H4 (cell line): ENCODE results near the gene ANO6. TPM values are rescaled to one million over a fixed set of nuclear protein-coding genes. Genes with fewer than 3 reads are reported as not detected.
"Not testable (repeated sequence)": the region's sequence is repeated elsewhere in the genome, so short reads cannot be mapped to it uniquely, and the experiment has no call there.

ENCODE experiments used
- DNase-seq: peaks from one replicate; pipeline ENCODE4 v3.0.0-alpha.2; 2015; ENCODE audit warnings: low spot score
- total RNA-seq: library from RNA; depleted of rRNA; stranded (reverse); fragments of >200 nt; shearing (Covaris generic); gene quantifications from 2 replicates; pipeline ENCODE4 v1.2.3, GENCODE V29; 2014

ANO6 gene
- total RNA-seq, 1 experiment from 2014 or later: 37.6 TPM

GRCh38 chr12:45213107-45213506 lies 2.8 kb upstream of the ANO6 start:
- DNase-seq: no peak

DNA sequence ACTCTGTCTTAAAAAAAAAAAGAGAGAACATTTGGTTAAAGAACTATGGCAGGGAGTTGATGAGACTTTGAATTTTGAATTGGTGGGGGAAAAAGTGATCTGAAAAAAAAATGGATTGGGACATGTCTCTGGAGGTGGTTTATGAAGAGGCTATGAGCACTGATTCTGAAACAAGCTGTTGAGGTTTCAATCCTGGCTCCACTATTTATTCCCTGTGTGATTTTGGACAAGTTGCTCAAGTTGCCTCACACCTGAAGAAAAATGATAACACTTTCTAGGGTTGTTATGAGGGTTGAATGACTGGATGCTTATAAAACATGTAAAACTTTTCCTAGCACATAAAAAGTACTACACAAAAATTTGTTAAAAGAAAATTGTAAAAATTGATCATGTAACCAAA lies 1.8 kb upstream of the ANO6 start:
- DNase-seq: no peak

GRCh38 chr12:45214749-45215418 lies 1.0 kb upstream of the ANO6 start:
- DNase-seq: no peak

- no peak for DNase-seq
These were observed 511 bp downstream of the ANO6 start for GRCh38 chr12:45216230-45216982.

DNA sequence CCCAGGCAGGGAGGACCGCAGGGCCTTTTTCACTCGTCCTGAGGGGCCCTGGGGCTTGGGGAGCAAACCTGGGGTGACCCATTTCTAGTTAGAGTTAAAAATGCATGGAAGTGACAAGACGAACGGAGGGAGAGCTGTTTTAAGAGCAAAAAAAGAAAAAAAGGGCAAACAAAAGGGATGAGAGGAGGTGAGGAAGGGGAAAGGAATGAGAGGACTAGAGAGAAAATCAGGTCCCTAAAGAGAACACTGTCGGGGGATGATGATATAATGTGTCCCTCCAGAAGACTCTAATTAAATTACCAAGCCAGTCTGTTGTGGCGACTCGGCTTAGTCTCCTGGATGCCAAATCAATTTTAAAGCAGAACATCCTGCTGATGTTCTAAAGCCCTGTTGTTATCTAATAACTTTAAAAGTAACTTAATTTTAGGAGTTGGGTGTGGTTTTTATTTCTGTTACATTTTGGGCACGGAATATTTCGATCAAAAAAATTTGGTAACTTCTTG lies 1.1 kb downstream of the ANO6 start:
- no peak for DNase-seq

GRCh38 chr12:45217846-45218245 lies 2.0 kb downstream of the ANO6 start:
- DNase-seq: no peak

GRCh38 chr12:45219621-45220020 lies 3.7 kb downstream of the ANO6 start:
- no peak for DNase-seq

- no peak for DNase-seq
These were observed 4.6 kb downstream of the ANO6 start for GRCh38 chr12:45220363-45220931.

DNA sequence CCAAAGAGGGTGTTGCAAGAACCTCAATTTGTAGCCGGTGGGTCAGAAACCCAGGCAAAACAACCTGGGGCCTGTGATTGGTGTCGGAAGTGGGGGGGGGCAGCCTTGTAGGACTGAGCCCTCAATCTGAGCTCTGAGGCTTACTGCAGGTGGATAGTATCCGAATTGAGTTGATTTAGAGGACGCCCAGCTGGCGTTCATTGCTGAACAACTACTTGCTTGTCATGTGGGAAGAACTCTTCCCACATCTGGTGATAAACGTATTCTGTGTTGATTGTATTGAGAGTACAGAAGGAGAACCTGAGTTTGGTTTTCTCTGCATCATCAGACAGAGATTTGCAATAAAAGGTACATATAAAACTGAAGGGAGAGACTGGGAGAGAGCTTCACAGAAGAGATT lies 5.1 kb downstream of the ANO6 start:
- DNase-seq: no peak

- DNase-seq: no peak
These were observed 8.0 kb downstream of the ANO6 start for GRCh38 chr12:45223868-45224267.

GRCh38 chr12:45224311-45224710 lies 8.4 kb downstream of the ANO6 start:
- DNase-seq: no peak

GRCh38 chr12:45226021-45226420 lies 10.1 kb downstream of the ANO6 start:
- no peak for DNase-seq

GRCh38 chr12:45227316-45228067 lies 11.6 kb downstream of the ANO6 start:
- DNase-seq: no peak

DNA sequence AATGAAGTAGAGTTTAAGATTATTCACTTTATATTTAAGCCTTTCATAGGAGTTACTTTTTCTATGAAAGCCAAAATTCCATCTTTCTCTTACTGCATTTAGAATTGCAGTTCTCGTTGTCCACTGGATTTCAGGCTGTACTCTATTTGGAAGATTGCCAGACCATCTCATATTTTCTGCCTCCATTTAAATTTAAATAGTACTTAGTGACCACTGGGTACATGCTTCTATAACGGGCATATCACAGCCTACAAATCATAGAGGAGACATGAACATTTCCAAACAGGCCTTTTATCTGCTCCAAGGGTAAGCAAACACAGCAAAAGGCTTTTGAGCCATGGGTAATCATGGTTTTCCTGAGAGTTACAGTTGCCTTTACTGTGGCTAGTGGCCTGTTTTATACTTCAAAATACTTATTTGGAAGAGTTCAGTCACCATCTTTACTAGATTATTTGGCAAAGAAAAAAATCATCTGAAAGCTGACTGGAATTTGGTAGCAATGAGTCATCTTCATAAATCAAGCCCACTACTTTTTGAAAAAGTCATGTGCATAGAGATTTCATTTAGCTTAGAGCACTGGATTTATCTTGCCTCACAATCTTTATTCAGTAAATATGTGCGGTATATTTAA lies 15.7 kb downstream of the ANO6 start:
- peak; percentile 18 for DNase-seq

- no peak for DNase-seq
These were observed 16.4 kb downstream of the ANO6 start for GRCh38 chr12:45232146-45232755.

GRCh38 chr12:45232756-45233372 lies 17.0 kb downstream of the ANO6 start:
- DNase-seq: peak; percentile 94

DNA sequence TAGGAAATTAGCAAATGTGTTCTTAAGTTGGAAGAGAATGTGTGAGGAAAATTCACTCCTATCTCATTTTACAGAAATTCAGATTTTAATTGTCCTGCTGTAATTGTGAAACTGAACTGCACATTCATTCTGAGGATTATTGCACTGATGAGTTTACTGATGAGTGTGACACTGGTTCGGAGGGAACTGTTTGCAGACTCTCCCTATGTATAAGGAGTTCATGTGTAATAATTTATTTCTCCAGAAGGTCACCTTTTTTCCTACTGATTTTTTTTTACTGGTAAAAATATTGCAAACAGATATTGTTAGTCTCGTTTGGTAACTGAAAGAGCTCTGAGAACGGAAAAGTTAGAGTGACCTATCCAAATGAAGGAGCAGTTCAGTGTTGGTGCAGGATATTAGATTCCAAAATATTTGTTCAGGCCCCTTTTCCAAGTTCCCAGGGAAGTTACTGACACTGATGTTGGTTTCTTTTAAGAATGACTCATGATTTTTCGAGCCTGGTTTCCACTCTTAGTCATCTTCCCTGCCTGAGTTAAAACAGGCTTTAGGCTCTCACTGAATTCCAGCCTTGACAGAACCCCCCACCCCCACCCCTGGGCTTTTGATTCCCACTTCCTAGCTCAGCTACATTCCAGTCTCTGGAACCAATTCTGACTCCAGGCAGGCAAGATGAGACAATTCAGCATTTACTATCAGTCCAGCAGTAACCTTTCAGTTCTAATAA lies 18.4 kb downstream of the ANO6 start:
- peak; percentile 94 for DNase-seq

DNA sequence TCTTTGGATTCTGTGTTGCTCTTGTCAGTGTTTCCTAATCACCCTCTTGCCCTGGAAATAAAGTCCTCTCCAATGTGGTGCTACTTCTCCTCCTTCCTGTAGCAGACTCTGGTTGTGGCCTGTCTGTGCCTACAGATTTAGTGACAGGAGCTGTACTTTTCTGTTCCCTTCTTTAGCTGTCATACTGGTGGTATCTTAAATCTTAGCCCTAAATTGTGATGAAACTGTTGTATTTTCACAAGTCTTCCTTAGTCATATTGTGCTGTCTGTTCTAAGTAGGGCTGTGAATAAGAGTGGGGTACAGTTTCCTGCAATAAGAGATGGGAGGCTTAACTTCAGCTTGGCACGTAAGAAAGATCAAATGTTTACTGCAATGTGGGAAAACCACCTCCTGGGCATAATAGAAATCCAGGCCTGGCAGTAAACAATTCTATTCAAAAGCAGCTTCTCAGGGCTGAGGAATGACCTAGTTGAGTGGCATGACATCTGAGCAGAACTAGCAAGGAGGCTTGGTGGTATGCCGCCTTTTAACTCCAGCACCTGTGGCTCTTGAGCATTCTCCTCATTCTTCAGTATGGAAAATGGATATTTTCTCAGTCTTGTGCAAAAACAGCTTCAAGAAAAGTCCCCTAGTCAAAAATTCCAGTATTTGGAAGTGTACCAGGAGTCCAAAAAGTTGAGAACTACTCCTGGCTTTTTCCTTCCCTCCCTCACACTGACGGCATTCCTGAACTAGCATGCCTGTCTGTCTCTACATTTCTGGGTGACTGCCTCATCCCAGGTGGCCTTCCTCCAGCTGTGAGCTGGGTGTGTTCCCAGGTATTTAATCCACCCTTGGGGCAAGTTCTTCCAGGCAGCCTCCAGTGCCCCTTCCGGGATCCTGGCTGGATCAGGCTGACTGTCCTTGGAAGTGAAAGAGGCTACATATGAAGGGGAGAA lies 19.5 kb downstream of the ANO6 start:
- DNase-seq: peak; percentile 96

GRCh38 chr12:45236383-45236782 lies 20.5 kb downstream of the ANO6 start:
- DNase-seq: not testable (repeated sequence)
